EL (cell line): ENCODE results near the gene DUOX1.
"Not testable (repeated sequence)": the region's sequence is repeated elsewhere in the genome, so short reads cannot be mapped to it uniquely, and the experiment has no call there.

Source experiments
- DNase-seq: peaks from one replicate; pipeline ENCODE4 v3.0.0-alpha.2; 2016

DUOX1 gene

DNA sequence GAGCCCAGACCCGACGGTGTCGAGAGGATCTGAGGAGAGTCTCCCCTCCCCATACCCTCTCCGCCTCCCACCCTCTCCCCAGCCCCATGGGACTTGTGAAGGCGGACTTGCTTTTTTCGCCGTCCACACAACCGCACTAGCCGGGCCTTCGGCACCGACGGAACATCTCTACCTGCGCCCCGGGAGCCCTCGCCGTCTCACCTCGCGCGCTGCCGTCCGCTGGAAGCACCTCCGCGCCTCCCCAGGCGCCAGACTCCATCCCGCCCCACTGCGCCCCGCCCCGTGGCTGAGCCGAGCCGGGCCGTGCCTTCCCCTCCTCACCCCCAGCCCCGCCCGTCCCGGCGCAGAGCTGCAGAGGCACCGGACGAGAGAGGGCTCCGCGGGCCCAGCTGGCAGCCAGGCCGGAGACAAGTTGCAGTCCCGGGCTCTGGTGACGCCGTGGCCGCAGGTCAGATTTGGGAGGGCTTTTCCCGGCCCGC lies at the start of gene DUOX1, which contains the start of gene DUOXA1:
DUOX1 (plus strand) TSS at position 344 of the 479 bp plus-strand sequence. CDS start 1,973 bp downstream, outside the sequence.
DUOXA1 (minus strand) TSS at position 229 of the 479 bp plus-strand sequence. CDS start 6,865 bp downstream, outside the sequence.
- DNase-seq, result peak; percentile 27

DNA sequence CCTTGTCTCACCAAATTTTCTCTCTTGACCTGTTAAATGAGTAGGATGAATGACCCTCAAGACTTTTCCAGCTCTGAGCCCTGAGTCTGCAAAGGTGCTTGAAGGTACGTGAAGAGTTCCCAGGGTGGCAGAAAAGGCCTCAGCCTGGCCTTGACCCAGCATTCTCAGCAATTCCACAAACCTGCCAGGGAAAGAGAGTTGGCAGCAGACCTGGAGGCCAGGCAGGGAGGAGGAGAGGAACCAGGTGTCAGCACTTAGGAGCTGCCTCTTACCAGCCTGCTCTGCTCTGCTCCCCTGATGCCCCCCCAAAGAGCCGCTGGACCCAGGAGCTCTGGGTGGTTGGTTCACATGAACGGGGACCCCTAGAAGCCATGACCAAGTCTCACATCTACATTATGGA lies 49.2 kb upstream of the DUOX1 start:
- DNase-seq, result not testable (repeated sequence)

DNA sequence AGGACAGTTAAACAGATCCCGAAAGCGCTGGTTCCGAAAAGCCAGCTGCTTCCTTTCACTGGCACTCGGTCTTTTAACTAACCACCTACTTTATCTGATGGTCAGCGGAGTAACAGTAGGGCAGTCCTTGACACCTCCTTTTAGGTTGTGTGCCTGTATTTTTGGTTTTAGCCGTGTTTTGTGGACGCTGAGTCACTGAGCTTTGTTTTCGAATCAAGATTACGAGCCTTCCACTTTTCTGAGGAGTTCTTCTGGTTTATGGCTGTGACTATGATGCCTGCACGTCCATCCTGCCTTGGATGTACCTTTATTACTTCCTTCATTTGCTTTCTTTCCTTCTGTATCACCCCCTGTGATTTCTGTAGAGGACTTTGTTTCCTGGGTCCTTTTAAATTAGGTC lies 47.4 kb upstream of the DUOX1 start:
- DNase-seq, result not testable (repeated sequence)

DNA sequence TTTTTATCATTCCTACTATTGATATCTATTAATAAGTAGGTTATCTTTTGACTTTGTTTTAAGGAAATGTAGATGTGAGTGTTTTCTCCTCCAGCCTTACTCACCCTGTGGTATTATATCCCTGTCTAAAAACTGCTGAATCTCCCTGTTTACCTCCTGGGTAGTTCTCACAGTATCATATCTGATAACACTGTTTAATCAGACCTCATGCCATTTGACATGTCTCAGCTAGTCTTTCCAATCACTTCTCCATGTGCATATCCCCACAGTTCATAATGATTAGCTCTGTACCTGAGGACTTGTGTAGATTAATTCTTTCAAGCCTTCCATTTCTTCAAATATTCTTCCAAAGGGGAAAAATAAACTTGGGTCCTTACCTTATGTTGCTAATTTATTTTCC lies 46.6 kb upstream of the DUOX1 start:
- DNase-seq, result no peak

DNA sequence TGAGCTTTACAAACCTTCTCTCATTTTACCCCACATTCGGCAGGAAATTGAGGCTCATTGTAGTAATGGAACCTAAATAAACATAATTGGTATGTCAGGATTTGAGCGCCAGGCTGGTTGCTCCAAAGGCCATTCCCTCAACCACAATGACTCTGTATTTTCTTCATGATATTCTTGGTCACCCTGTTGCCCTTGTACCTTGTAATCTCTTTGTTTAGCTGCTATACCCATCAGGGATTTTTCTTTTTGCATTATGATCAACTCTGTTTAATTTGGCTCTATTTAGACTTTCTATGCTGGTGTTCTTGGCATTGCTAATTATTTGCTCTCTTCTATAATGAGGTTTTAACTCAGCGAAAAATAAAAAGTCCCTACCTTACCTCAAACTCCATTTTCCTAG lies 45.6 kb upstream of the DUOX1 start:
- no peak for DNase-seq

DNA sequence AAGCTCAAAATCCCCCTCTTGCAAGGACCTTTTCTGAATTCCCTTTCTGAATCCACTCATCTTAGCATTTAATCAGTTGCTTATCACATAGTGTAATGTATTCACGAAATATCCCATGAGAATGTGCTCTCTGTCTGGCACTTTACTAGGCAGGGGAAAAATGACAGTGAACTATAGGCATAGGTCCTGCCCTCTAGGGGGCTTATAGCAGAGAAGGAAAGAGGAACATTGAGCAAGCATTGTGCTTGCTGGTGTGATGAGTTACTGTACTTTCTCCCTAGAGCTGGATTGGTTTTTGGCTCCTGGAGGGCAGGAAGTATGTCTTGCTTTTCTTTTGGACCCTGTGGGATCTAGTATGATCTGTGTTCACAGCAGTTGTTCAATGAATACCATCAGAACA lies 42.3 kb upstream of the DUOX1 start:
- DNase-seq, result no peak

GRCh38 chr15:45088801-45089711 lies 40.7 kb upstream of the DUOX1 start:
- peak; percentile 29 for DNase-seq

GRCh38 chr15:45089712-45090373 lies 40.0 kb upstream of the DUOX1 start:
- DNase-seq, result no peak

DNA sequence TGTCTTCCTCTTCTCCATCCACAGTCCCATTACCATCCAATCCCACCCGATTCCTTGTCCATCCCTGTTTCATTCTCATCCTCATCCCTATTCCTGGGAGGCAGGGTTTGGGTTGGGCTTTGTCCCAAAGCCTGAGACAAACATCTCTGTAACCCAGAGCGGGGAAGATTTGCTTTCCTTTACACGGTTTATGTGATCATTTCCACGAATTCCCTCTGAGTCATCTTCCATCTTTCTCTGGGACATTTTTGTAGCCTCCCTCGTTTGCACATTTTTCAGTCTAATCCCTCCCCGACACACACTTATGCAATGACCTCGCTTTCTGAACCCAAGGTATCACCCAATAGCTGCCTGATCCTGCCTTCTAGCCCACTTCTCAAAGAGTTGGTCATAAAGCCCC lies 38.6 kb upstream of the DUOX1 start:
- DNase-seq, result peak; percentile 38

DNA sequence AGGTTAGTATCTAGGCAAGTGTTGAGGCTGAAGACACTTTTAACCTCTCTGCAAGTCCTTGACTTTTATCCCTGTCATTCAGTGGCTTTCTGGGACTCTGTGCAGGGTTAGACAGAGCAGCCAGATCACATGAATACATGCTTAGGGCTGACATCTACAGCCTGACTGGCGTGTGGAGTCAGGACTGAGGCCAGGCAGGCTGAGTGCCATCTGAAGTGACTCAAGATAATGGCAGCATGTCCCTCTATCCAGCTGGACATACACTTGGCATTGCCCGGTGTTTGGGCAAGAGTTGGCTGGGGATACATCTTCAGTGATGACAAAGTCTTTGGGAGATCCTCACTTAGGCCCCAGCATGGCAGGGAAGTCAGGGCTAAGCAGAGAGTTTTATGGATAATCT lies 38.2 kb upstream of the DUOX1 start:
- no peak for DNase-seq

DNA sequence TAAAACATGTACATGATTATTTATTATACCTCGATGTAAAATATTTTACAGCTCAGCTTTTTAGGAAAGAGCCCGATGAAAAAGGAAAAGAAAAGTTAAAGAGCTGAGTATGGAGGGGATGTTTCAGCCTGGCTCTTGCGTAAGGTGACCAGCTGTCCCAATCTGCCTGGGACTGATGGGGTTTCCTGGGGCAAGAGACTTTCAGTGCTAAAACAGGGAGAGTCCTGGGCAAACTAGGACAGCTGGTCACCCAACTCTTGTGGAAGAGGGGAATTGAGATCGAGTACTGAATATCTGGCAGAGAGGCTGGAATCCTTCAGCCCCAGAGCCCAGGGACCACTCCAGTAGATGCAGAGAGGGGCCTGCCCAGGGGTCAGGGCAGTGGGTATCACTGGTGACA lies 36.8 kb upstream of the DUOX1 start:
- no peak for DNase-seq

GRCh38 chr15:45093622-45094357 lies 36.0 kb upstream of the DUOX1 start:
- DNase-seq, result no peak

DNA sequence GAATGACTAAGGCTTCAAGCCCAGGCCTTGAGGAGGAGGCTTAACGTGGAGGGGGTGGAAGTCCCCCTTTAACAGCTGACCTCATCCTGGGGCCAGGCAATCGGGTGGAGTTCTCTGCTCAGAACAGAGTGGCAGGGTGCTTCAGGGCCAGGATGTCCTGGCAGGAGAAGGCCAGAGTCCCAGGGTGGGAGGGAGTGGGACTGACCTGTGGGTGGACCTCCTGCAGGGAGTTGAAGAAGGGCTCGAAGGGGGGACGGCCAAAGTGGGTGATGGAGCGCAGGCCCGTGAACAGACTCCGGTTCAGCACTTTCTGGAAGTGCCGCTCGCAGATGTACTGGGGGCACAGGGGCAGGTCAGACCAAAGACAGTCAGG lies 35.5 kb upstream of the DUOX1 start:
- no peak for DNase-seq

DNA sequence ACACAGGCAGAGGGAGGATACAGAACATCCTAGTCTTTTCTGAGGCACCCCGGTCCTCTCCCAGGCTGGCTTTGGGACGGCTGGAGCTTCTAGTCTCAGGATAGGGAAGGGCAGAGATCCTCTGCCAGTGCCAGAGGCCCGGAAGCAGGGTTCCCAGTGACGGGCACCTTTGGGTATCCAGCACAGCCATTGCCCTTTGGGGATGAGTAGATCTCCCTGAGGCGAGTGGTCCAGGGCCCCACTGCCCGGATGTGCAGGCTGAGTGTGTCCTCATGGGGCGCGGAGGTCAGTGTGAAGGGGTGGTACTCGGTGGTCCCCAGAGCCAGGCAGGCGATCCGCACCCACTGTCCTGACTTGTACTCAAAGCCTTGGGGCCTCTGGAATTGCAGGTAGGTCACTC lies 34.1 kb upstream of the DUOX1 start:
- no peak for DNase-seq

- no peak for DNase-seq
These were observed 32.3 kb upstream of the DUOX1 start for GRCh38 chr15:45097466-45097865.

DNA sequence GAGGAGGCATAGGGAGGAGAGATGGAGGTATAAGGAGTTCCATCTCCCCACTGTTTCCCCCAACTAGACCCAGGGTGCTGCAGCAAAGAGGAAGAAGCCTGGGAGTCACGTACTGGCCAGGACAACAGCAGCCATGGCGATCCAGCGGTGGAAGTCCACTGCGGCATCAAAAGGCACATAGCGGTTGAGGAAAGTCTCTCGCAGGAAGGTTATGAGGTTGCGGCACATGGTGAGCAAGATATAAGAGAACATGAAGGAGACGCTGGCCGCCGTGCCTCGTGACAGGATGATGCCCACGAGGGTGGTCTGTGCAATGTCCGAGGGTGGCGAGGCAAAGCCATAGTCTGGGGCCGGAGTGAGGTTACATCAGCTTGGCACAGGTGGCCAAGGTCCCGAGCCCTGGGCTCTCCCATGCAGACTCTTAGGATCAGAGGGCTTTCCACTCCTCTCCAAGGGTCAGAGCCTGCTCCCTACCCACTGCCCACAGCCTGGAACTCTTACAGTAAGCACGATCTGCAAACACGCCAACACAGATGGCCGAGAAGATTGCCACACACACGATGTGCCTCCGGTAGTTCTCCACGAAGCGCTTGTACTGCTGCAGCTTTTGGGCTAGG lies 30.1 kb upstream of the DUOX1 start:
- no peak for DNase-seq

DNA sequence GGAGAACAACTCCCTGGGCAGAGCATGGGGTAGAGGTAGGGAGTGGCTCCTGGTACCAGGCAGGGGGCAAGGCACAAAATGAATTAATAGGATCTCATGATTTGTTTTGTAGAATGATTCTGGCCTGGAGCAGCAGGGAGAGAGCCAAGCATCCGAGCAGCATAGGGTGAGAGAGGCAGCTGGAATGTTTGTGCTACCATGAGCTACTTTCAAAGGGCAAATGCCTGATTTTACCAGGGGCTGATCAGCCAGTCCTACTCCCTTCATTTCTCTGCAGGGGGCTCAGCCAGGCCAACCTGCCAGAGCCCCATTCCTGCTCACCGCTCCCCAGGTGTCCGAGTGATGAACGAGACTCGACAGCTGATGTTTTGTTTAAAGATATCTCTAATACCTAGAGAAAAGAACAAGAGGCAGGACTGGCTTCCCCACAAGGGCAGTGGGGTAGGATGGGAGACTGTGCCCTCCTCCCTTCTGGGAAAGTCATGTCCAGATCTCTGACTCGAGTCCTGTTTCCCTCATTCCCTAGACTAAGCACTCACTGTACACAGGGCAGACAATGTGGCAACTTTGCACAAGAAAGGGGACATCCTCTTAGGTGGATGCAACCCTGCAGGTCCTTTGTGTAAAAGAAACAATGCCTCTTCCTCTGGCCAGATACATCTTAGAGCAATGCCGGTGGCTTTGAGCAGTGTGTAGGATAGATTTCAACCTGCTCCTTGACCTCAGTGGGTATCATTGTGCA lies 28.7 kb upstream of the DUOX1 start:
- no peak for DNase-seq

- no peak for DNase-seq
These were observed 28.0 kb upstream of the DUOX1 start for GRCh38 chr15:45101749-45102148.

- no peak for DNase-seq
These were observed 27.6 kb upstream of the DUOX1 start for GRCh38 chr15:45102226-45102625.

DNA sequence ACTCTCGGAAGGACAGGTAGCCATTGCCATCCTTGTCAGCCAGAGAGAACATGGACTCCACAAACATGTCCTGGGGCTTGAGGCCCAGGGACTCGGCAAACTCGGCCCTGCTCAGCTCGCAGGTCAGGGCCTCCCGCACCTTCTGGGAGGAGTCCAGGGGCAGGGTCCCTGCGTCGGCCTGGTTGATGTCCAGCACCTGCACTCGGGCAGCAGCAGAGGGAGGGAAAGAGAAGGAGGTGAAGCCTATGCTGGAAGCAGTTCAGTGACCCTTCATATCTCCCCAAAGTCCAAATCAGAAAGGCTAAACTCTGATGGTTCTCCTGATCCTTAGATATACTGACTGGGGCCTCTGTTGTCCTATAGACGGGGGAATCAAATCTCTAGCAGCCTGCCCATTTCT lies 25.6 kb upstream of the DUOX1 start:
- DNase-seq, result not testable (repeated sequence)

DNA sequence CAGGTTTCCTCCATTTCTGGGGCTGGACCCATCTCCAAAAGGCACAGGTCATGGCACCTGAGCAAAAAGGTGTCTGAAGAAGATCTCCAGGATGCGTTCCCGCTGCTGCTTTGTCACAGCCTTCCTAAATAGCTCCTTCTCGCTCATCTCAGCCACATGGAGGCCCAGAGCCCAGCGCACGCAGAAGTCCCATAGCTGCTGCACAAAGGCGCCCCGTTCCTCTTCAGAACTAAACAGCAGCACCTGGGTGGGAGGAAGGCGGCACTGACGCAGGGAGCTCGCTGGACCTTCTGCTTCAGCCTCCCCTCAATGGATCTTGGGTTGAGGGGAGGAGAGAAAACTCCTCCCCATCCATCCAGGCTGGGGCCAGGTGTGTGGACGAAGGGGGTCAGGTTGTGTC lies 24.2 kb upstream of the DUOX1 start:
- DNase-seq, result no peak
